GM19455 (cell line): ENCODE measurements around the gene AFAP1L1.

Experiments
- ATAC-seq: cut with Tn5 transposase; IDR thresholded peaks from one replicate; pipeline ENCODE4 v1.9.1; 2021; ENCODE audit not compliant: unreplicated experiment

AFAP1L1 gene

DNA sequence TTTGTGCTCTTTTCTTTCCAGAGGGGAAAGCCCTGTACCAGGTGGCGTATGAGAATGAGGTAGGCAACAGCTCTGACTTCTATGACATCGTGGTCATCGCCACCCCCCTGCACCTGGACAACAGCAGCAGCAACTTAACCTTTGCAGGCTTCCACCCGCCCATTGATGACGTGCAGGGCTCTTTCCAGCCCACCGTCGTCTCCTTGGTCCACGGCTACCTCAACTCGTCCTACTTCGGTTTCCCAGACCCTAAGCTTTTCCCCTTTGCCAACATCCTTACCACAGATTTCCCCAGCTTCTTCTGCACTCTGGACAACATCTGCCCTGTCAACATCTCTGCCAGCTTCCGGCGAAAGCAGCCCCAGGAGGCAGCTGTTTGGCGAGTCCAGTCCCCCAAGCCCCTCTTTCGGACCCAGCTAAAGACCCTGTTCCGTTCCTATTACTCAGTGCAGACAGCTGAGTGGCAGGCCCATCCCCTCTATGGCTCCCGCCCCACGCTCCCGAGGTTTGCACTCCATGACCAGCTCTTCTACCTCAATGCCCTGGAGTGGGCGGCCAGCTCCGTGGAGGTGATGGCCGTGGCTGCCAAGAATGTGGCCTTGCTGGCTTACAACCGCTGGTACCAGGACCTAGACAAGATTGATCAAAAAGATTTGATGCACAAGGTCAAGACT lies 96.5 kb downstream of the AFAP1L1 start:
- no peak for ATAC-seq

DNA sequence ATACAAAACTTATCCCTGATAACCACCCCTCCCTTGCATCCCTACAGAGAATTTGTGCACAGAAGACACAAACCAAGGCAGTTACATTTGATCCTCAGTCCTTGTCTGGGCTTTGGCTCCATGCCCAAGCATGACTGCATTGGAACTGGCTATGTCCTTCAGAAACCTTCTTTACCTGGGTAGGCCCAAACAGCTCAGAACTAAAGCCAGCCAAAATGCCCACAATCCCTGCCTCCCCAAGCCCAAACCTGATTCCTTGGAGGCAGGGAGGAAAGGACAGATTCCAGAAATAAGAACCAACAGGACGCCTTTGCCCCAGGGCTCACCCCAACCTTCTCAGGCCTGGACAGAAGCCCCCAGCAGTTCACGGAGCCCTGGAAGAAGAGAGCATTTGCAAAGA lies 99.2 kb downstream of the AFAP1L1 start:
- no peak for ATAC-seq

DNA sequence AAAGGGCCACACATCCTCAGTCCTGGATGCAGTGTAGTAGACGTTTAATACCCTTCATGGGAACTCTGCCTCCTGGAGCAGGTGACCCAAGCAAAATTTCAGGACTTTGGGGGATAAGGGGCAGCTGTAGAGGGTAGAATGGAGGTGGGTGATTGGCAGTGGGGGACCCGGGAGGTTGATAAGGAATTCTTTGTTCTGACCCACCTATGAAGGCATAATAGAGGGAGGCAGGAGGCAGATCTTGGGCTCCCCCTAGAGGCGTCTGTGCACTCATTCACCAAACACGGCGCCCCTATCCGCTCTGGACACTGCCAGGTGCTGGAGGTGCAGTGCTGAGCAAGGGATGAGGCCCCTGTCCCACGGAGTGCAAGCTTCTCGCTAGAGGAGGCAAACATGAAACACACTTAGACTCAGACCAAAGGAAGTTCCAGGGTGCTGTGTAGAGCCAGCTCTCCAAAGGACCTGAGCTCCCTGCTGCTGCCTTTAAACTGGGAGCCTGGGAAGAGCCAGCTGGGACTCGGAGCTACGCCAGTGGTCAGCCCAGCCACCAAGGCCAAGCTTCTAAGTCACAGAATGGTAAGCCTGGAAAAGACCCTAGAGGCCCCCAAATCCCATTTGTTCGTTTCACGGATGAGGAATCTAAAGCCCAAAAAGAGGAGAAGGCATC lies 99.8 kb downstream of the AFAP1L1 start:
- ATAC-seq, result peak; percentile 76

DNA sequence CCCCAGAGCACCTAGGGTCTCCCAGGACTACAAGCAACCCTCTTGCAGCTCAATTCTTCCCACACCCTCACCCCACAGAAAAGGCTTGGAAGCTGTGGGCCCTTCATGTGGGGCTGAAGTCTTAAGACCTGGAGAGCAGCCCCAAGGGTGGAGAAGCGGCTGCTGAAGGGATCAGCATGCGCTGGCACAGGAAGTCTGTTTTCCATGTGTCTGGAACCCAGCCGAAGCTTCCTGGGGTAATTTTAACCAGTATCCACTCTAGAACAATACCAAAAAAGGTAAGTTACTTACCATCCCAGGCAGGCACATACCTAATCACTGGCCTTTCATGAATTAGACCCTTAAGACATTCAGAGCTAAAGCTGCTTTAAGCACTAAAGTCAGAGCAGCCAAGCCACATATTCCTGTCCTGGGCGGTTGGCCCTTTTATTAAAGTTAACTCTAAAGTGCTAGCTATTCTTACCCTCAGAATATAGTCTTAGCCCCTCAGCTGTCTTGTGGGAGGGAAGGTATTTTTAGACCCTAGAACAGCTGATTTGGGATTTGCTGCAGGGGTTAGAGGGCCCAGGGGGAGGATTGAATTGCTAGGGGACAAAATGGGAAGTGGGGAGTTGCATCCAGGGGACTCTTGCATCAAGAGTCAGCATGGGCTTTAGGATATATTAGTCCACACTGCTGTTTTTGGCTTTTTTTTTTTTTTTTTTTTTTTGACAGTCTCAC lies 100.6 kb downstream of the AFAP1L1 start:
- ATAC-seq, result no peak

DNA sequence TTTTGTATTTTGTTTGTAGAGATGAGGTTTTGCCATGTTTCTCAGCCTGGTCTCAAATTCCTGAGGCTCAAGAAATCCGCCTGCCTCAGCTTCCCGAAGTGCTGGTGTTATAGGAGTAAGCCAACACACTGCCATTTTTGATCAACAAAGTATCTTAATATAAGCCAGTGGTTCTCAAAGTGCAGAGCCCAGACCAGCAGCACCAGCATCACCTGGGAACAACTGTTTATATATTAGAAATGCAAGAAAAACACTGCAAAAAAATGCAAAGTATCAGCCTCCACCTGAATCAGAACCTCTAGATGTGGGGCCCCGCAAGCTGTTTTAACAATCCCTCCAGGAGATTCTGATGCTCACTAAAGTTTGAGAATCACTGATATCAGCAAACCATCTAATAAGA lies 101.3 kb downstream of the AFAP1L1 start:
- no peak for ATAC-seq

DNA sequence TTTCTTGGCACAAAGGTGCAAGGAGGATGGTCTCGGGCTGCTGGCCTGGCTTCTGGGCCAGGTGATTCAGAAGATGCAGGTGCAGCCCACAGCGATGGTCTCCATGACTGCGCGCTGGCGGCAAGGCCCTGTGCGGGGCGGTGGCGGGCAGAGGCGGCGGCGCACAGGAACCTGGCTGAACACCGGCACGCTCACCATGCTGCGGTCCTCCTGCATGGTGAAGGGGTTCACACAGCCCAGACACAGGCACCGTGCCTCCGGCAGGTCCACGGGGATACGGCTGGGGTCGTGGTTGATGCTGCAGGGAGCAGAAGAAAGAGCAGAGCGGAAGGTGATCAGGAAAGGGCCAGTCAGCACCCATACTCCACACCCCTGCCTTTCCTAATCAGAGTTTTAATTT lies 102.6 kb downstream of the AFAP1L1 start:
- ATAC-seq, result no peak

DNA sequence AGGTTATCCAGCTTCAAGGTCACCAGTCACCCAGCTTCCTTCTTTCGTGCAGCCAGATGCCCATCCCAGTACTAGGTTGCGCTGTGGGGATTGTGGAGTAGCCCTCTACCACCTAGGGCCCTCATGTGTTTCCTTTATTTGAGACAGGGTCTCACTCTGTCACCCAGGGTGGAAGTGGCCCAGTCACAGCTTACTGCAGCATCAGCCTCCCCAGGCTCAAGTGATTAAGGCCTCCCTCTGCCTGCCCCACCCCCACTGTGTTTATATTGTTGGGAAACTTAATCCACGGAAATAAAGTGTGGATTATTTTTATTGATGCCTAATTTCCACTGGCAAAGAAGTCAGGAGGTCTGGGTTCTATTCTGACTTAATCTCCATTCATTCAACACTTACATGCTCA lies 103.1 kb downstream of the AFAP1L1 start:
- ATAC-seq, result no peak

DNA sequence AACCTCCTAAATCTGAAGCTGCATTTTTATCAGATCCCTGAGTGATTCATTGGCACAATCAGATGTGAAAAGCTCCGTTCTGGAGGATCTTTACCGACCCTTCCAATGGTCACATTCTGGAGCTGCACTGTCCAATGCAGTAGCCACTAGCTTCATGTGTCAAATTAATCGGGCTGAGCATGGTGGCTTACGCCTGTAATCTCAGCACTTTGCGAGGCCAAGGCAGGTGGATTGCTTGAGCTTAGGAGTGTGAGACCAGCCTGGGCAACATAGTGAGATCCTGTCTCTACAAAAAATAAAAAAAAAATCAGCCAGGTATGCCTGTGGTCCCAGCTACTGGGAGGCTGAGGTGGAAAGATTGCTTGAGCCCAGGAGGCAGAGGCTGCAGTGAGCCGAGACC lies 103.8 kb downstream of the AFAP1L1 start:
- ATAC-seq, result no peak

DNA sequence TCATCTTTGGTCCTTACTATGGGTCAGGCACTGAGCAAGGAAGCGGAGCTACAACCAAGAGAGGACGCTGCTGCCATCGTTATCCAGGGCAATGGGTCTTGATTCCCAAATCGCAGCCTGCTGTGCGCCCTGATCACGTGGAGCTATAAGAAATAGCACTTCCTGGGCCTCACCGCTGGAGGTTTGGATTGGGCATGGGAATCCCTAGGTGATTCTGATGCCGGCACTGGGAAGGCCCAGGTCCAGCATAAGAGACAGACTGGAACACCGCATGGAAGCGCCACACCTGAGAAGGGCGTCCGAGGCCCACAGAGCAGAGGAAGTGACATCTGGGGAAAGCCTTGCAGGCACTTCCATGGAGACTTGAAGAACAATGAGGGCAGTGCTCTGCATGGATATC lies 104.4 kb downstream of the AFAP1L1 start:
- no peak for ATAC-seq

DNA sequence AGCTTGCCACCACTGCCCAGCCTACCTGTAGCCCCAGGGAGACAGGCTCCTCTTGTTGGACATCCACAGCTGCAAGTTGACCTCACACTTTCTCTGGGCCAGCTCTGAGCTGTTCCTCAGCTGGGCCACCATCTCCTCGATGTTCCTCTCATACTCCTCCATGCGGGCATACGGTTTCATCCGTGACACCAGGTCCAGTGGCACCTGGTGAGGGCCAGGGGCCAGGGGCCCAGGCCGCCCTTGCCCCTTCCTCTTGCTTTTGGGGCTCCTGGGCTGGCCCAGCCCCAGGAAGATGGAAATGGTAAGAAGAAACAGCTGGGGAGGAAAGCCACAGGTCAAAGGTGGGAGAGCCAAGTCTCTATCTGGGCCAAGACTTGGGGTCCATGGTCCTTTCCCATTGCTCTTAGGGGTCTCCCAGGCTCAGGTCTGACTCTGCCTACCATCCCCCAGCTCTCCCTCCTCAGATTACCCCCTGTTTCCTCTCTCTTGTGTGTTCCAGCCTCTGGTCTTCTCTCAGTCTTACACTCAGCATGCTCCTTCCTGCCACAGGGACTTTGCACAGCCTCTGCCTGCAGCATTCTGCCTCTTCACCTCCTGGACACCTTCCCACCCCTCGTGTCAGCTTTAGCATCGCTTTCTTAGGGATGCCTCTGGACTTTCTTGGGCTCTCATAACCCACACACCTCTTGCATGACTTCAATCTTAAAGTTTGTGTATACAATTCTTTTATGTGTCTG lies 105.2 kb downstream of the AFAP1L1 start:
- ATAC-seq, result no peak

DNA sequence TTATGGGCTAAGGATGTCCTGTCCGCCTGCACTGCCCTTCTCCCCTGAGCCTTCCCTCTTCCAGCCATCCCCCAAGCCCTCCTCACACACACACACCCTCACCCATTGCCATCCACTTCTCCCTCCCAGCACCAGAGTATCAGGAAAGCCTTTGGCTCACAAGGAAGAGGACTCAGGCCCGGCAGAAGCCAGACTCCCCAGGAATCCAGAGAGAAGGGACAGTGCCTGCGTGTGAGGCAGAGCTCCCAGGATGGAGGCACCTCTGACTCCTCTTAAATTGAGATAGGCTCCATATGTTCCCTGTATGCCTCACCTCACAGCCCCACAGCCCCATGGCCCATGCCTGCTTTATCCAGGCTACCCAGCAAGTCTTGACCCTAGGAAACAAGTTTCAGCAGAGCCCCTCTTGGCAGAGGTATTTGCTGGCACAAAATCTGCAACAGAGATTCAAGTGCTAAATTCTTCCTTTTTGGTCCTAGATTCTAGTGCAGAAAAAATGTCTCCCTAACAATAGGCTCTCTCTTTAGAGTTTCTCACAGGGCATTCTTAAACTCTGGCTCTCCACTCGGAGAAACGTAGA lies 106.7 kb downstream of the AFAP1L1 start:
- ATAC-seq, result no peak

DNA sequence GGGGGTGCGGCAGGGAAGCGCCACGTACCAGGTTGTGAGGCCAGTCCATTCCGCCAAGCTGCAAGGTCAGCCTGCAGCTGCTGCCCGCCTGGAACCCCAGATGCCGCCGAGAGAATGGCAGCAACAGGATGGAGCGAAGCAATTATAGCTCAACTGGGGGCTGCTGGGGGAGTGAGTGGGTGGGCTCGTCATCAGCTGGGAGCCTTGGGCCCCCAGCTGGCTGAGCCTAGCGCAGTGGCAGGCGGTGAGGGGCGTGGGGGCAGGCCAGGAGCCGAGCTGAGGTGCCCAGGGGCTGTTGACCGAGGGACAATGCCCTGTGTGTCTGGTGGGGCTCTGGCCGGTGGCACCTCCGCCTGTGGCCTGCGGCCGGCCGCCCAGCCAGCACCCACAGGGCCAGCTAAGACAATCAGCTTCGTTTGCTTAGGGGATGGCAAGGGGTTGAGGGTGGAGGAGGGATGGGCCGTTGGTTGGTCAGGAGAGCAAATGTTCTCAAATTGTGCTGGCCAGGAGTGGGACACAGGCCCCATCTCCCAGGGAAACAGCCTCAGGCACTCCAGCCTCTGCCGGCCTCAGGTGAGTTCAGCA lies 107.6 kb downstream of the AFAP1L1 start, which contains the start of gene IL17B:
Gene IL17B (minus strand): TSS at position 116 of the 585 bp plus-strand sequence. CDS start 67 bp downstream, at position 49.
- ATAC-seq, result no peak

DNA sequence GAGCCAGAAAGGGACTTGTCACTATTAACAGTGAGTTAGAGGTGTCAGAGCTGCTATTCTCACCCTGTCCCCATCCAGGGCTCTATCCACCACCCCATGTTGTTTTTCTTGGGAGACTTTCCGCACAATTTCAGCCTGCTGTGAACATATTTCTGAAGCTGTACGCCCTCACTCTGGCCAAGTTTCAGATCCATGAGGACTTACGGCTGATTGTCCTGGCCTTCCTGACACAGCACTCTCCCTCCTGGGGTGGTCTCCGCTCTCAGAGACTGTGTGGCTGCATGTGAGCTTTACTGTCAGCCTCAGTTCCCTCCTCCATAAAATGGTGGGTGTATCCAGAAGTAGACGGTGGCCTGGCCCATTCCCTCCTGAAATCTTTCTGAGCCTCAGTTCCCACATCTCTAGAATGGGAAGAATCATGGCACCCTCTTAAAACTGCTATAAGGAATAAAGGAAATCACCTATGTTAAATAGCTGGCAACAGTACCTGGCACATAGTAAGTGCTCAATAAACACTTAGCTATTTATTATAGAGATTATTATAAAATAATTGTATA lies 108.2 kb downstream of the AFAP1L1 start:
- ATAC-seq, result no peak

DNA sequence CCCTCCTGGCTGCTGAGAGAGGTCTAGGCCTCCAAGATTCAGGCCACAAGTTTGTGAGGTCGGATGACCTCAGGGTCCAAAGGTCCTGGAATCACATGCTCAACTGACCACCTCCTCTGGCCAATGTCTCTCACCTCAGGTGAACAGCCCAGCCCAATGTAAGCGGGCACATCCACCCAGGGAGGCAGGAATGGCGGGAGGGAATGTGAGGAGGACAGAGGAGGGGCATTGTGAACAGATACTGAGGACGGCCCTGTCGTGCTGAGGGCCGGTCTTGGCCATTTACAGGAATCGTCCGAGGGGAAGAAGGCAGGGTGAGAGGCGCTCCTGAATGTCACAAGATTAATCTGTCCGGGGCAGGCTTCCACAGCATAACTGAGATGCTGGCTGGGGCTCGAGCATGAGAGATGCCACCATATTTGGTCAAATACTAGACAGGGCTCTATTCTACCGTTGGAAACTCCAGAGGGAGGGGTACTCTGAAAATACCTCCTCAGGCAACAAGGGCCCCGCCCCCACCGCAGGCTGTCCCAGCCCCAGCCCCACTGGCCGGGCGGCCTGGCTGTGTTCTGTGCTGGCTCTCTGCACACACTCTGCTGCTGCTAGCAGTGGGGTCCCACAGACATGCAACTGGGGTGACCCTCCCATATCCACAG lies 108.9 kb downstream of the AFAP1L1 start:
- ATAC-seq, result no peak

DNA sequence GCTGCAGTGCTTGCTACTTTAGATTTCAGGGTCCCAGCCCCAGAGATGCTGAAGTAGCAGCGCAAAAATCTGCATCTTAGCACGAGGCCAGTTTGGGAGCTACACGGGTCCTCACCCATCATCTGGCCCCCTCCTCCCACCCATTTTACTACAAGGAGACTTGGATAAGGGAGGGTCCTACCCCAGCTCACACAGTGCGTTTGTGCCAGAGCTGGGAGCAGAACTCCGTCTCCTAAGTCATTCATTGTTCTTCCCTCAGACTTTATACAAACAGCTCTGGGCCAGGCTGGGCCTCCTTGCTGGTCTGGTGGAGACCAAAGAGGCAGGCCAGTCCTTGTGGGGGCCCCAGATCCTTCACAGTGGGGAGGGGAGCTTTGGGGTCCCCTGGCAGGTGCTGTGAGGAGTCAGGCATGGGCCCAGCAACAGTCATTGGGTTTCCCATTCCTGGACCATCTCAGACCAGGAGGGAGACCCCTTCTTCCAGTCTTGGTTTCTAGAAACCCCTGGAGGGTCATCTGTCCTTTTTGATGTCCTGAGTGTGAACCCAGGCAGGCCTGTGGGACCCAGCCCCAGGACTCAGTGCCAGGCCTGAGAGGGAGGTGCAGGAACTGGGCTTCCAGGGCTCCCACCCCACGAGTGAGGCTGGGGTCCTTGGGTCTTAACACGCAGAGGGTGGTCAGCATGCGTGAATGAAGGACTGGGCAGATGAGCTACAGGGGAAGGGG lies 109.8 kb downstream of the AFAP1L1 start:
- peak; percentile 19 for ATAC-seq

DNA sequence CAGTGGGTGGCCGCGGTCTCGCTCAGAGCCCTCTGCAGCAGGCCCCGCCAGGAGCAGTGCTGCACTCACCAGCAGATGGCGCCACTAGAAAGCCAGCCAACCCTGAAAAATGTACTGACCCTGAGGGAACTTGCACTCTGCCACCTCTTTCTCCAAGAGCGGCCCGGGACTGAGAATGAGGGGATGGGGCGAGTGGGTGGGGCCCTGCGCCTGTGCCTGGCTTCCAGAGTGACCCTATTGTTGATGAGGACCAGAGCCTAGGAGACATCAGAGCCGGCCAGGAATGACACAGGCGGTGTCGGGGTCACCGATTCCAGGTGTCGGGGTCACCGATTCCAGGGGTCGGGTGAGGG lies 110.3 kb downstream of the AFAP1L1 start:
- ATAC-seq, result peak; percentile 87

DNA sequence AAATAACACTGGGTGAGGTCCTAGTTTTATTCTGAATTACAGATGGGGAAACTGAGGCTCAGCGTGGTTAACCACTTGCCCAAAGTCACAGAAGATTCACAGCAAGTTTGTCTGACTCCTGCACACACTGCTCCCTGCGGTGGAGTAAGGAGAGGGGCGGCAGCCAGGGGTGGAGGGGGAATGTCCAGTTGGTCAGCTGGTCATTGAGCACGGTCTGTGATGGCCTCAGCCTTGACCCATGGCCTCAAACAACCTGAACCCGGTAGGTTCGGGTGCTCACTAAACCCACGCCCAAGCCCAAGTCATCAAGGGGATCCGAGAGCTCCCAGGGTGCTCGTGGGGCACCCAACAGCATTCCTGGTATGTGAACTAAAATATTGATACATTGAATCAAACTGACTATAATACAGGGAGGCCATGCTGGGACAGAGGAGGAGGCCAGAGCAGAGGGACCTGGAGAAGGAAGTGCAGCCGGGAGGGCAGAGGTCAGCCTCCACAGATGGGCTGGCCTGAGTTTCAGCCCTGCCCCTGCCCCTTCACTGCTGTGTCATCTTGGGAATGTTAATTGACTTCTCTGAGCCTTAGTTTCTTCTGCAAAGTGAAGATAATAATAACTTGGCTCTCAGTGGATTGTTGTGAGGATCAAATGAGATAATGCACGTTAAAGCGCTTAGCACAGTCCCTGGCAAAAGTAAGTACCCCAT lies 111.0 kb downstream of the AFAP1L1 start:
- no peak for ATAC-seq

DNA sequence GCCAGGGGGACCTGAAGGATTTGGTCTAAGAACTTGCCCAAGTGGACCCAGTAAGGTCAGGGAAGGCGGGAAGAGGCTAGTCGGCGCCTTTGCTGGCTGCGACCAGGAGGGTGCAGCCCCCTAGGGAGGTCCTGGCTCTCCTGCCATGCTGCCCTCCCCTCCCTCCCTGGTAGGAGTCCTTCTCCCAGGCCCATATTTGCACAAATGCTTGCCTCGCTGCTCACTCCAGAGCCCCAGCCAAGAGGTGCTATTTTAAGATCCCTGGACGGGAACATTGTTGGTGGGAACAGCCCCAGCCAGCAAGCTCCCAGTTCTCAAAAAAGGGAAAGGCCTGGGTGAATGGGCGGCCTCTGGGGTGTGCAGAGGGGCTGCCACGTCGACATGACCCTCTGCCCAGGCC lies 111.7 kb downstream of the AFAP1L1 start:
- ATAC-seq, result no peak

DNA sequence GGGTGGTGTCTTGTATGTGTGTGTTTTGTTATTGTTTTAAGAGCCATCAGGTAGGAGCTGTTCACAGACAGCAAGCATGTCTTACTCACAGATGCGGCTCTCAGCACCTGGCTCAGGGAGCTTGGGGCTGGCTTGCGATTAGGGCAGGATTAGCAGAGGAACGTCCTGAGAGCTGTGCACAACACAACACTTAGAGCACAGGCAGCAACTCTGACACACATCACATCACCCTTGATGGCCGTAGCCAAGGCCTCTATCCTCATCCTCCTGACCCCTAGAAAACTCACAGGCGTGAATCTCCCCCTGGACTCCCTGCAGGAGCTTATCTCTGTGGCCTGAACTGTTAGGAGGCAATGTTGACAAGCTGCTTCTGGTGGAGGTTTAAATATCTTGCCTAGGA lies 114.5 kb downstream of the AFAP1L1 start:
- no peak for ATAC-seq
